Kidney glomerular epithelial cell (primary cell): ENCODE measurements around the gene ATP10B.

ENCODE experiments used
- DNase-seq: peaks from one replicate; lab custom pipeline; 2025; lab: John Stamatoyannopoulos, UW

ATP10B gene

DNA sequence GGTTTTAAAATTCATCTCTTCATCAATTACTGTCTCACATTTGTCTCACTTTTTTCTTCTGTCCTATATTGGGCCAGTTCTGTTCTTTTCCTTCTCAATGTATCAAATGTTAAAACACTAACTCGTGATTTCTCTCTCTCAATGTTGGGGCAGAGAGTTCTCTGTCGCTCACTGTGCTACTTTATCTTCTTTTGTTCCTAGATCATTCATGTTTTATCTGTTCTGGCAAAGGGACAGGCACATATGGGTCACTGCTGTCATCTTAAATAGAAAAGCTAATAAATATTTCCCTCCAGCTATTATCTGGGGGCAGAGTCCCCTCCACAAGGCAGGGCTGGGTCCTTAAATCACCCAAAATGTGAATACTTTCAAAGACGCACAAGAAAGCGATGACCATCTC, 216.3 kb downstream of the ATP10B start:
- no peak for DNase-seq

DNA sequence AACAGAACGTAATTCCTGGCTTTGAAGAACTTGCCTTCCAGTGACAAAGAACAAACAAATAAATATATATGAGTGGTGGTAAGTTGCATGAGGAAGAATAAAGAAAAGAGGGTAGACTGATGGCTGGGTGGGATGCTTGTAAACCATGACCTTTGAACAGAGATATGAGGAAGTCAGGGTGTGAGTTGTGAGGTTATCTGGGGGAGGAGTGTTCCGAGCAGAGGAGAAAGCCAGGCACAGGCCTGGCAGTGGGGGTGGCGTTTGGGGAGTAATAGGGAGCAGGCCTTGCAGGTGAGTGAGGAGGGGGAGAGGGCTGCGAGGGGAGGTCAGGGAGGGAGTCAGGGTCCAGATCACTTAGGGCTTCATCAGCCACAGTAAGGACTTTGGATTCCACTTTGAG, 217.0 kb downstream of the ATP10B start:
- no peak for DNase-seq

DNA sequence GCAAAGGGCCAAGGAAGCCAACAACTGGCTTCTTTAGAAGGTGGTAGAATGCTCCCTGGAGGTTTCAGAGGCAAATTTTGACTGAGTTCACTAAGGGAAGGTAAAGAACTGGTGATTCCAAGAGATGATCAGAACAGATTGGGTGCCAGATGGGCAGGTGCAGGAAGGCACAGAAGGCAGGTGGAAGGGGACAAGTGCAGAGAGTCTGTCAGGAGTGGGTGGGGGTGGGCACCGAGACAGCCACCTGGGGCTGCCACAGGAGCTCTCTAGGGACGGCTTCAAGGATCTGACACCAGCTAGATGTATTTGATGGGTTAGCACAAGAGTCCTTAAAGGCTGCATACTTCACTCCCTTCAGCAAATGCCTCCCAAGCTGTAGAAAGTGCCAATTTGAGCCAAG, 223.0 kb downstream of the ATP10B start:
- no peak for DNase-seq

- DNase-seq: no peak
Measured at GRCh38 chr5:160628619-160628968, 223.4 kb downstream of the ATP10B start.

DNA sequence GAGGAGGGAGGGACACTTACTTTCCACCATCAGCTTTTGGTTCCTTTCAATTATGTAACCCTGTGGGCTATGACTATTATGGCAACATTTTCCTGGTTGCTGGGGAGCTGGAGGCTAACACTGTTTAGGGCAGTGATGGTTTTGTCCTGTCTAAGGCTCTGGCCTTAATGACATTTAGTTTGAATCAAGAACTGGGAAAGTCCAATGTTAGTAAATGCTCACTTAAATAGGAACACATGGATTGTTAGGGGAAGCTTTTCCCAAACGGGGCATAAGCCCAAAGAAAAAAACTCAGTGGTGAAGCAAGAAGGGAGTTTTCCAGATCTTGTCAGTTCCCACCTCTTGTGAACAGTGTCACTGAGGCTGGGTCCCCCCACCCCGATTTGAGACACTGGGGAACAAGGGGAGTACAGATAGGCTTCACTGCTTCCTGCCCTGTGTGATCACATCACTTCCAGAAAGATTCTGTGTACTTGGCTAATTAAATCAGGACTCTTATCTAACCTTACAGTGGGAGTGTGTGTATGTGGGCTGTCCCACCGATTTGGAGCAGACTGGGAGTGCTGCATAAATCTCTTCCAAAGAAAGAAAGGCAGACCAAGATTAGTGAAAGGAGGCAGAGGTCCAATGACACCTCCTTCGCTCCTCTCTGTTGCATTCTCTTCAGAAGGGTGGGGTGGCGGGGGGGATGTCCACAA, 223.9 kb downstream of the ATP10B start:
- no peak for DNase-seq

DNA sequence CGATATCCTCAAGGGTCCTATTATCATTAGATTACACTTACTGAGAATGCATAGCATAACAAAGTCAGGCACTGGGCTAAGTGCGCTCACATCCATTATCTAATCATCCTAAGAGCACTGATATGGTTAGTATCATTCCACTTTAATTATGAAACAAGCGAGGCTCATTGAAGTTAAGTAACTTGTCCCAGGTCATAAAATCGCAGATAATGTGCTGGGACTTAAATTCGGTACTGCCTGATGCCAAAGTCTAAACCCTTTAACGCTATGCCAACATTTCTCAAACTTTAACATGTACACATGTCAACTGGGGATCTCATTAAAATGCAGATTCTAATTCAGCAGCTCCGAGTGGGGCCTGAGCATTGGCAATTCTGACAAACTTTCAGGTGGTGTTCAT, 225.7 kb downstream of the ATP10B start:
- DNase-seq: no peak

DNA sequence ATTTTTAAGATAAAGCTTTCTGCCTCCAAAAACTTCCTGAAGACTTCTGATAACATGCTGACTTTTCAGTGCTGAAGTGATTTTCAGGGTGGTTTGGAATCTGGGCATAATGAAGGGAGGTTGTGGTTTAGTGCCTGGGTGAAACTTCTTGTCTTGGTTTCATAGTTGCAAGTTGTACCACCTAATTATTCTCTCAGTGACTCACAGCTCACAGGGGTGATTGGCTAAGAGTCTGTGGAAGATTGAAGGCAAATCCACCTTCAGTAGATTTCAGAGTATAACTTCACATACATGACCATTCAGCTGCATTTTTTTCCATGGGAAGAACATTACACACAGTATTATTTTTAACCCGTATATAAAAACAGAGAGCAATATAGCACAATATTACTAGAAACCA, 230.5 kb downstream of the ATP10B start:
- peak; percentile 41 for DNase-seq

GRCh38 chr5:160620401-160620800, 231.6 kb downstream of the ATP10B start:
- DNase-seq: no peak

- DNase-seq: no peak
Measured at GRCh38 chr5:160619381-160619780, 232.6 kb downstream of the ATP10B start.

DNA sequence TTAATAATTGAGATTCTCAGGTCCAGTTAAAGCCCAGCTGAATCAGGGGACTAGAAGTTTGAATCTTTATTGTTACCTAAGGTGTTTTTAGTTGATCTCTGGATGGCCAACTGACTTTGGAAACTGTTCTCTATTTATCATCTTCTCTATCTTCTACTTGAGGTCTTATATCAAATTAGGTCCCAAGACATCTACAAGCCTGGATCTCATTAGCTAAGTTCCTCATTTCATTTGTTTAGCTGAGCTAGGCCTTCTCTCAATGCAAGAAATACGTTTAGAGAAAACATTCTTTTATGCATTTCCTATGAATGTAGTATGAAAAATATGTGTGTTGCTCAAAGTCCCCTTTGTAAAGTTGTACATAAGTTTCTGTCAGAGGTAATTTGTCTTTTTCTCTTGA, 233.7 kb downstream of the ATP10B start:
- no peak for DNase-seq

- no peak for DNase-seq
Measured at GRCh38 chr5:160616712-160617497, 235.1 kb downstream of the ATP10B start.

DNA sequence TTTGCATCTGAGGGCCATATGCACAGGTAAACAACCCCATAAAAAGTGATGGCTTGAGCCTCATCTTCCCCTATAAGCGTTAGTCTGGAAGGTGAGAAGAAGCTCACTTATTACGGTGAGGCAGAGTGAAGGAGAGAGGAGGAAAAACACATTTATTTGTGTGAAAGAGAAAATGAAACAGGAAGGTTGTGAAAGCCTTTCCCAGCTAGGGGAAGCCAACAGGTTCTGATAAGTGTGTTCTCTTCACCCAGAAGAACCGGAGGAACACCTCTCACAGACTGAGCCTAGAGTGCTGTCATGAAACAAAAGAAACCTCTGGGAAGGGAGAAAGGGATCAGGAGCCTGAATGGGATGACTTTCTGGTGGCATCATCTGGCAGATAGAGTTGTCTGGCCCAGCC, 237.9 kb downstream of the ATP10B start:
- no peak for DNase-seq

DNA sequence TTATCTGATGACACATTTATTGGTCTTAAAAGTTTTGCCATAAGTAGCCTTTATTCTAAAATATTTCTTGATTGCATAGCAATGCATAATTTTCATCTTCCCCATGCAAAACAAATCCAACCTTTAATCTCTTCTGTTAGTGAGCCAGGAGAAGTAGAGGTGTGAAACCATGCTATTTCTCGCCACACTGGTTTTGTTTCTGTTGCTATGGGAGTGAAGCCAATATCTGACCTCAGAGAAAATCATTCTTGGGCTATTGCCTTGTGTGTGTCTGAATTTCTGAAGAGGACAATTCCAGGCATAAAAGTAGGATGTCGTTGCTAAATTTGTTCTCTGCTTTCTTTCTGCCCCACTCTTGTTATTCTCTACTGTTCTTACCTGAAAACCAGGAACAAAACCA, 246.7 kb downstream of the ATP10B start:
- DNase-seq: peak; percentile 9

DNA sequence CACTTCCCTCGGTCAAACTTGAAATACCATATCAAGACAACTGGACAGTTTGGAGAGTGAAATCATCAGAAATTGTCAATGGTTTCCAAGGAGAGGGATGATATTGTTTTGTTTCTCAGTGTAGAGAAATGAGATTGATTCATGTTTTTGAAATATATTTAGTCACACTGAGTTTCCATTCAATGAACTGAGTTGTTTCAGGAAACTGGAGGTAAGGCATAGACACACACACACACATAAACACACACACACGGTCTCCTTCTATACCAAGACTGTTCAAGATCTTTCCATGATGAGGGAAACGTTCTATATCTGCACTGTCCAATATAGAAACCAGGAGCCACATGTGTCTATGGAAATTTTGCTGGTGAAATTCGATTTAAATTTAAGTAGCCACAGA, 247.5 kb downstream of the ATP10B start:
- no peak for DNase-seq

- DNase-seq: no peak
Measured at GRCh38 chr5:160602744-160603143, 249.3 kb downstream of the ATP10B start.

GRCh38 chr5:160601046-160601445, 251.0 kb downstream of the ATP10B start:
- no peak for DNase-seq

GRCh38 chr5:160573318-160573717, 278.7 kb downstream of the ATP10B start:
- no peak for DNase-seq

- no peak for DNase-seq
Measured at GRCh38 chr5:160567031-160567705, 284.8 kb downstream of the ATP10B start.

GRCh38 chr5:160565376-160565775, 286.6 kb downstream of the ATP10B start:
- no peak for DNase-seq

GRCh38 chr5:160556846-160557245, 295.2 kb downstream of the ATP10B start:
- peak; percentile 58 for DNase-seq

DNA sequence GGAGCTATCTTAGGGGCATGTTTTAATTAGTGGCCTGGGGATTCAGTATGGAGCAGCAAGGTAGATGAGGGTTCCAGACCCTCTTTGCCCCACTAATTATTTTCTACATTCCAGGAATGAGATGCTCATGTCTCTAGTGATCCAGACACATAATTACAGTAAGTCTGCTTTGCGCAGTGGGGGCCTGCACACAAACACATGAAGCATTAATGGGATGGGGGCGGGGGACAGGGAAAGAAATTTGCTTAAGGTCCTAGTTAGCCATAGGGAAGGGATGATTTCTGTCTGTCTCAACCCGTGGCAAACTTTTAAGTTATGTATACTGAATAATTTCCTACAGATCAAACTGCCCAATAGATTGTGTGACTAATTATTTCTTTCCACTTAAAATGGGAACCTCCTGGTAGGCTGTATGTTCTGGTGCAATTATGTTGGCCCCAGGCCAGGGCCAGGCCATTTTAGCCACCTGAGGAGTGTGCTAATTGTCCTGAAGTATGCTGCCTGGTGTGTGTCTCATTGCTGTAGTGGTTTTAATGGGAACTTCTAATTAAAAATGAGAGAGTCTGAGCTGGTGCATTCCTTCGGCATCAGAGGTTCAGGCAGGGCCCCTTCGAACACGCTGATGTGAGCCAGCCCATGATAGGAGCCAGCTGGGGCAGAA, 295.9 kb downstream of the ATP10B start:
- no peak for DNase-seq

GRCh38 chr5:160555581-160555970, 296.4 kb downstream of the ATP10B start:
- DNase-seq: no peak

DNA sequence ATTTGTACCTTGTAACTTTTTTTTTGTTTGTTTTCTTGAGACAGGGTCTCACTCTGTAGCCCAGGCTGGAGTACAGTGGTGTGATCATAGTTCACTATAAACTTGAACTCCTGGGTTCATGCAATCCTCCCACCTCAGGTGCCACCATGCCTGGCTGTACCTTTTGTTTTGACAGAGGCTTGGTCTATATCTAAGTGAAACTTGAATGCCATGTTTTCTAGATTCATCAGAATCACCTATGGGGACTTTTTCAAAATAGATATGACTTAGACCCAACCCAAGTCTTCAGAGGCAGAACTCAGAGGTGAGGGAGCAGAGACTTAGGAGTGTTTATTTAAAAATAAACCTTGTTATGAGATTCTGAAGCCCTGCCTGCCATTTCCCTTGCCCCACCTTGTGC, 301.9 kb downstream of the ATP10B start:
- DNase-seq: no peak
